GM19455 (cell line): ENCODE results near the gene ANAPC16.
"Not testable (repeated sequence)": the region's sequence is repeated elsewhere in the genome, so short reads cannot be mapped to it uniquely, and the experiment has no call there.

Experiments
- ATAC-seq: cut with Tn5 transposase; IDR thresholded peaks from one replicate; pipeline ENCODE4 v1.9.1; 2021; ENCODE audit not compliant: unreplicated experiment

Gene ANAPC16

DNA sequence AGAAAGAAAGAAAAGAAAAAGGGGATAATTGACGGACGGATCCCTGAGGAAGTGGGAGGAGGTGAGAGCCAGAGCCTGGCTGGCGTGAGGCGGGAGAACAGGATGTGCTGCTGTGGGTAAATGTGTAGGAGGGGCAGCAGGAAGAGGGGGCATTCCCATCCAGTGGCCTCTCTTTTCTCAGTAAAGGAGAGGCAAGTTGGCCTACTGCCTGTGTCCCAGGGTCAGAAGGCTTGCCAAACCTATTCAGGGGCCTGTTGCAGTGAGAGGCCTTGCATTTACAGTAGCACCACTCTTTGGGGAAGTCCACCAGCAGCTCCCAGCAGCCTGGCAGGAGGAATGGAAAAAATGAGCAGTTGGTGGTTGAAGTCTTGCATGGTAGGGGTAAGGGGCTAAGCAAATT lies 26.9 kb downstream of the ANAPC16 start:
- ATAC-seq = no peak

DNA sequence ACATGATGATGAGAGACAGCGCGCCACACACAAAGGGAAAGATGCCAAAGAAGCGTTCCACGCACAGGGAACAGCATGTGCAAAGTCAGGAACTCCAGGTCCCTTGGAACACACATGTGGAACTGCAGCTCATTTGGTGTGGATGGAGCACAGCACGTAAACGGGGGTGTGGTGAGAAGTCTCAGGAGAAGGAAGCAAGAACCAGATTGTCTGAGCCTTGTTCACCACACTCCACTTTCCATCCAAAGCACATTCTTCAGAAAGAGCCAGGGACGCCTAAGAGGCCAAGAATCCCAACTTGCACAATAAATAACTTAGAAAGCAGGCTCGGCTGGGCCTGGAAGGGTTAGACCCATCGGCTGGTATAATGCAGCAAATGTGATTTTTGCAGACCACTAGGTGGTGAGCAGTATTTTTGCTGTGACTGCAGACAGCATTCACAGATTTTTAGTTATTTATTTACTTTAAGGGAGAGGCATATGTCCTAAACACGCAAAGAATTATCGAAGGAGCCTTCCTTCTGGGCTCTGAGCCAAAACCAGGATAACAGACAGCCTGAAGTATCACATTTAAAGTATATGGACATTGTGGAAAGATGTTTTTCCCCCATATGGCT lies 28.1 kb downstream of the ANAPC16 start:
- no peak for ATAC-seq

DNA sequence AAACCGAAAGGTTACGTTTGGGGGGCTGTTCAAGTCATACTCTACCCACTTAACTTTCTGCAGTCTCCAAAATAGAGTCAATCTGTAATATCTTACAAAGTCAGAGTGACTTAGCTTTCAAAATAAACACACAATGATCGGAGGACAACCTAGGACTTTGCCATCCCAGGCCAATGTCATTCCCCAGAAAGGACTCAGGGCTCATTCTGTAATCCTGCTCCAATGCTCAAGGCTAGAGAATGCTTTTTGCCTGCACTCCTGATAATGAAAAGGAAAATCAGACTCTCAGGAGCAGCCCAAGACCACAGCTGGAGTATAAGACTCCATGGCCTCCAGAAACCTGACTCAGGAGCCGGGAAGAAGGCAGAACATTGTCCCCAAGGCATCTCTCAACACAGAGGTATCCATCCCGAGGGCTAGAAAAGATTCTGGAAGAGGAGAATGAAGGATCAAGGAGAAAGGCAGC lies 28.8 kb downstream of the ANAPC16 start:
- ATAC-seq = no peak

DNA sequence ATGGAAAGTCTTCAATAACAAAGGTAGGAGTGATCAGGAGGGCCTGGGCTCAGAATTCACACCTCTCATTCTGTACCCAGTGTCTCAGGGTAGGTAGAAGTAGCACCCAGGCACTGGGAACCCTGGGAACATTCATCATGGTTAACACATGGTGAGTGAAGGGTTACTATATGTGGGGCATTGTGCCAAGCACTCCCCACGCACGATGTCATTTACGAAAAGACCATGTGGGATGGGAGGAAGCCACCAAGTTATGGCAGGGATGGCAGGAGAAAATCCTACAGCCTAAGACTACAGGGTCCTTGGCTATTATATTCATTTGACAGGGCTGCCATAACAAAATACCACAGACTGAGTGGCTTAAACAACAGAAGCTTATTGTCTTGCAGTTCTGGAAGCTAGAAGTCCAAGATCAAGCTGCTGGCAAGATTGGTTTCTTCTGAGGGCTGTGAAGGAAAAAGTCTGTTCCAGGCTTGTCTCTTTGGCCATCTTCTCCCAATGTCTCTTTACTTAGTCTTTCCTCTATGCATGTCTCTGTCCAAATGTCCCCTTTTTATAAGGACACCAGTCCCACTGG lies 30.2 kb downstream of the ANAPC16 start:
- no peak for ATAC-seq

DNA sequence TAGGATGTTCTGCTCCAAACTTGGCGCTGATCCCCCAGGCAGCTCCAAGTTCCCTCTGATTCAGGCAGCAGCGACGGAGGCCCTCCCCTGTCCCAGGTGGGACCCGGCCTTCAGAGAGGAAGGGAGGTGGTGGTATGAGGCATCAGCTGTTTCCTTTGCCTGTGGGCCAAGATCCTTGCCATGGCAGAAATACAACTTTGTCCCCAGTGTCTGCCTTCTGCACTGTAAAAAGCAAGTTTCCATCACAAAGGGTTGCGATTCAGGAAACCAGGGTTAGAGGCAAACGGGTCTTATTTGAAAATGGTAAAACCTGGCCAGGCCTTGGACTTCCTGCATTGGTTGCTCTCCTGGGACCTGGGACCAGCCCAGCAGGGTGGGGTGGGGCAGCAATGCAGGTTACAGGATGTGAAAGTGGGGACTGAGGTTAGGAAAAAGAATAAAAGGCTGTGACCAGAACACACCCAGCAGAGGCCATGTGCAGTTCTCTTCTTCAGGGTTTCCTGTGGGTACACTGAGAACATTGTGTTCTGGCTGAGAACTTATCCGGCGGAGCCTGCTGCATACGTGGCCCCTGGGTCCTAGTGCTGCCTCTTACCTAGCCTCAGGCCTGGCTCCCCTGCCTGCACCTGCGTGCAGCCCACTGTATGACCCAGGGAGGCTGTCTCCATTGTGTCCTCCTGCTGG lies 32.8 kb downstream of the ANAPC16 start:
- peak; percentile 79 for ATAC-seq

DNA sequence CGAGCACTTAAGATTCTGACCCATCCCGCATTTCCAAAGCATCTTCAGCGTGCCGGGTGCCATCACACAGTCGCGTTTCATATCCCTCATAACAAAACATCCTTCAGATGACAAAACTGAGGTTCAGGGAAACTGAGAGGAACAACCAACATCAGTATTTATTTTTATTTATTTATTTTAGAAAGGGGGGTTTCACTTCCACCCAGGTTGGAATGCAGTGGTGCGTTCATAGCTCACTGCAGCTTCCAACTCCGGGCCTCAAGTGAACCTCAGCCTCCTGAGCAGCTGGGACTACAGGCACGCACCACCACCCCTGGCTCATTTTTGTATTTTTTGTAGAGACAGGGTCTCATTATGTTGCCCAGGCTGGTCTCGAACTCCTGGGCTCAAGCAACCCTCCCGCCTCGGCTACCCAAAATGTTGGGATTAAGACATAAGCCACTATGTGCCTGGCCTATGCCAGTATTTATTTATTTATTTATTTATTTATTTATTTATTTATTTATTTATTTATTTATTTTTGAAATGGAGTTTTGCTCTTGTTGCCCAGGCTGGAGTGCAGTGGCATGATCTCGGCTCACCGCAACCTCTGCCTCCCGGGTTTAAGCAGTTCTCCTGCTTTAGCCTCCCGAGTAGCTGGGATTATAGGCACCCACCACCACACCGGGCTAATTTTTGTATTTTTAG lies 33.5 kb downstream of the ANAPC16 start:
- not testable (repeated sequence) for ATAC-seq

DNA sequence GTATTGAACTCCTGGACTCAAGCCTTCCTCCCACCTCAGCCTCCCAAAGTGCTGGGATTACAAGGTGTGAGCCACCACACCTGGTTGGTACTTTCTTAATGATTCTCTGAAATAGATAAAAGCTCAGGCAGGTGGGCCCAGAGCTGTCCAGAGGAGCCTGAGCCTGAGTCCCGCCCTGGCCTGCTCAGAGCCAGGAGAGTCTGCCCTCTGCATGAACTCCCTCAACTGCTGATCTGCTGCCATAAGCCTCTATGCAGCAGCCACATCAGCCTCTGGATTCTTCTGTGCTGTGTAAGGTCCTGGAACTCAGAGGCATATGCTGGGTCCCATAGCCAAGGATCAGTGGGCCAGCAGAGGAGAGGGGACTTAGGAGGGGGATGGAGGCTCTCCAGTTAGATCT lies 34.9 kb downstream of the ANAPC16 start:
- no peak for ATAC-seq

DNA sequence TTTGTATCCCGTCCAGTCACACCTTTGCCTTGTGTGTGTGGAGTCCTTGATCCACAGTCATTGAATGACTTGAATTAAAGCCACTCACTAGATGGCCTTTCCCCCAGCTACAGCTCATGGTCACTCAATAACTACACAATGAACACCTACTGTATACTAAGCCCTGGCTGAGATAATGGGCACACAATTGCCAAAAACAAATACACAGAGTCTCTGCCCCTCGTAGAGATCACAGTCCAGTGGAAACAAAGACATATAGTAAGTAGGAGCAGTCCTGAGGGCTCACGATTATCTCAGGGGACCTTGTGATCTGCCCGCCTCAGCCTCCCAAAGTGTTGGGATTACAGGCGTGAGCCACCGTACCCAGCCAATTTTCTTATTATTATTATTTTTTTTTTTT lies 35.8 kb downstream of the ANAPC16 start:
- ATAC-seq = no peak

- ATAC-seq = no peak
These were observed 37.2 kb downstream of the ANAPC16 start for GRCh38 chr10:72252972-72253371.

DNA sequence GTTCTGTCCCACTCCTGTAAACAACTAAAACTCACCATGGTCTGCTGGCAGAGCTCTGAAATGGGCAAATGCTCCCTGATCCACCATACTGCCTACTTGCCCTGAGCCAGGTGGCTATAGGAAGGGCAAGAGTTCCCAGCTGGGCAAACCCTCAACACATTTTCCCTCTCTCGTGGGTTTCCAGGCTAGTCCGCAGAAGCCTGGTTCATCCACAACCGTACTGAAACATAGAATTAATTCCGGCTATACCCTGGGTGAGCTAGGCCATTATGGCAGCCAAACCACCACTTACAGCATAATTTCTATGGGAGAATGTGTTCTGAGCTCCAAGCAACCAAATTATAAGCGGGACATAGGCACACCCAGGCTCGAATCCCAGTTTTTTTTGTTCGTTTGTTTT lies 37.8 kb downstream of the ANAPC16 start:
- ATAC-seq = no peak

DNA sequence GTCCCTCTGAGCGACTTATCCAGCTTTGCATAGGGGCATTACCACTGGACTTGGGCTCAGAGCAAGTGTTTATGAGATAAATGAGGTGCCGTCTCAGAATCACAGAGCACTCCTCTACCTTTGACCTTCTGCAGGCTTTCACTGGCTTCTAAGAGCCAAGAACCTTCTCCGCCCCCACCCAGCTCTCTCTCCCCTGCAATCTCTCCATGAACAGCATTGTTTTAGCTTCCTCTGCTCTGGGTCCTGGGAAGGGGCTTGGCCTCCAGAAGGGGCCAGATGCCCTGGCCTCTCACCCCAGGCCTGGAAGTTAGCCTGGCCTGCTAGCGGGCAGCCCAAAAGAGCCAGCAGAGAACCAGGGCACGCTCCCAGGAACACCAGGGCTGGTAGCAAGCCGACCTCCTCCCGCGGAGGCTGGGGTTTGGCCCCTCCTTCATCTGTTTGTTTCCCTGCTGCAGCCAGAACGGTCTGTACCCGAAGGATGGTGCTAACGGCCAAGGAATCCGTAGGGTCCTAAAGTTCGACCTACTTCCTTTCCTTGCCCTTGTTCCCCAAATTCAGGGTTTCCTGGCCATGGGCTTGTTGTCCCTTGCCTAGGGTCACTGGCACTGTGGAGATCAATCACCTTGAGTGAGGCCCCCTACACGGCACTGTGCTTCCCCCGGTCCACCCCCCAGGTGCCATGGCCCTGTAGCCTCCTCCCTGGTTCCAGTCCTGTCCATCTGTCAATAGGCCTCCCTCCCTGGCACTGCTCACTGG lies 39.2 kb downstream of the ANAPC16 start:
- no peak for ATAC-seq

DNA sequence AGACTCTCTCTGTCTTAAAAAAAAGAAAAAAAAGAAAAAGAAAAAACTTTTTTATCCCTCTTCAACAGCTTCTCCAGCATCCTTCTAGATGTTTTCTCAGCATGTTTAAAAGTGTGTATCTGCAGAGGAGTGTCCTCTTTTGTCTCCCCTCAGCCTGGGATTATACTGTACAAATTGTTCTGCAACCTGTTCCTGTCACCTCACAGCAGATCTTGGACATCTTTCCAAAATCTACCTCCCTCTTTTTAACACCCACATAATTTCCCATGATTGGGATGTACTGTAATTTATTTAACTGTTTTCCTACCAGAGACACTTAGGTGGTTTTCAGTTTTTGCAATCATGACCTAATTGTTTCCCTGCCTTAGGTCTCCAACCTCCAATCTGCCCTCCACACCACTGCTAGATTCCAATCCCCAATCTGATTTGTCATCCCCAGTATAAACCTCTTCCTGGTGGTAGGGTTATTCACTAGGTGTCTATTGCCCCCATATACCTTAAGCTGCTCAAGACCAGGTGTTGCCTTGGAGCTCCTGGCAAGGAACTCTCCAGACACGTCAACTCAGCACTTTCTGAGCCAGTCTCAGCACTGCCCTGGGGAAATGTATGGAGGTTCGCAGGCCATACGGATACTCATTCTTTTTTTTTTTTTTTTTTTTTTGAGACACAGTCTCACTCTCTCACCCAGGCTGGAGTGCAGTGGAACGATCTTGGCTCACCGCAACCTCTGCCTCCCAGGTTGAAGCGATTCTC lies 40.3 kb downstream of the ANAPC16 start:
- no peak for ATAC-seq

GRCh38 chr10:72257051-72257892 lies 41.5 kb downstream of the ANAPC16 start:
- ATAC-seq = no peak

DNA sequence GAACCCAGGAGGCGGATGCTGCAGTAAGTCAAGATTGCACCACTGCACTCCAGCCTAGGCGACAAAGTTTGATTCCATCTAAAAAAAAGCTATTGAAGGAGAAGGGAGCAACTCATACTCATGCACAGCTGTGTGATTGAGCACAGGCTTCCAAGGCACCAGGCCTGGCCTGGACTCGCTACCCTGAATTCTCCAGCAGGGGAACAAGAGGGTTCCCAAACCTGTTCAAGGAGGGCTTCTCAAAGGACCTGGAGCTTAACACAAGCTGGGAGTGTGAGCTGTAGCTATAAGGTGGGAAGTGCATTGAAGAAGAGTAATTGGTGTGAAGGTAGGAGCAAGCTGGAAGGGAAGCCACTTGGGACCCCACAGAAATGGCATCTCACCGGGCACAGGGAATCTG lies 42.8 kb downstream of the ANAPC16 start:
- no peak for ATAC-seq

DNA sequence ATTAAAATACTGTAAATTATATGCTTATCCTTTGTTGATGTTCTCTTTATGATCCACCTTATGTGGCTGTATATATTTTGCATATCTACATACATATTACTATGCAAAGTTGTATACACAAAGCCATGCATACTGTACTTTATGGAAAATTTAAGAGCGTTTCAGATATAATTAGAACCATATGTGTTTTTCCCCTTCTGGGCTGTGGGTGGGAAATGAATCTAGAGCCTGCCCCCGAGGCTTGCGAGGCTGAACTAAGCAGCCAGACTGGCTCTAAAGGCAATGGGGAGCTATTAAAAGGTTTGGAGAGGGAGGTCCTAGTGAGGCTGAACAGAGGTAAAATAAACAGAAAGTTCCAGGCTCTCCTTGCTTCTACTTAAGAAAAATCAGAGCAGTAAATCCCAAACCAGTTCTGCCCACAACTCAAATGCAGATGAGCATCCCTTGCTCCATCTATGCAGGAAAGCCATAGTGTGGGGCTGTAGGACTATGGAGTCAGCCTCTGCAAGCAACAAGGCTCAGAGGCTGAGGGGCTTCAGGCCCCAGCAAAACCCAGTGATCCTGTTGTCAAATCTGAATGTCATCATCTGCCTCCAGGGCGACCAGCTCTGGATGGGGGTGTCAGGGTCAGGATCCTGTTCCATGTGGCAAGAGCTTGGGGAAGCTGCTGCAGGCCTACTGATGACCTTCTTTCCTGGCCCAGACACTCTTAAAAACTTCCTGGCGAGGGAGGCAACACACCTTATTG lies 43.9 kb downstream of the ANAPC16 start:
- ATAC-seq = no peak

- ATAC-seq = peak; percentile 69
These were observed 44.6 kb downstream of the ANAPC16 start for GRCh38 chr10:72260239-72260975.

- peak; percentile 44 for ATAC-seq
These were observed 45.4 kb downstream of the ANAPC16 start for GRCh38 chr10:72260976-72261783.
